K562 (cell line): Measurements from ENCODE around the gene TRAIP.

Experiments
- BCLAF1 ChIP-seq, 2 experiments: fragments of 450-650 bp in 1 of 2; IDR thresholded peaks; 2 replicates each; pipeline ENCODE4 v1.6.1; 2011 to 2017; ENCODE audit warnings: low read depth in 2 of 2, antibody characterized with exemption in 1 of 2, borderline replicate concordance in 1 of 2, low read length in 1 of 2, mild to moderate bottlenecking in 1 of 2, mixed read lengths in 1 of 2; ENCODE audit not compliant: control insufficient read depth in 1 of 2
- E4F1 ChIP-seq: fragments of 250-450 bp; sonication (Bioruptor Pico); IDR thresholded peaks from 2 replicates; pipeline ENCODE4 v1.5.0; 2021; ENCODE audit warnings: mild to moderate bottlenecking, borderline replicate concordance
- ZNF274 ChIP-seq: IDR thresholded peaks from 2 replicates; pipeline ENCODE4 v1.6.1; 2011; ENCODE audit warnings: low read depth, mild to moderate bottlenecking, low read length, moderate library complexity, borderline replicate concordance

- TF ChIP-seq ZNF274 (no peak), BCLAF1 (IDR thresholded peaks at IDR 0.05; ENCODE audit: borderline replicate concordance in 1 of 2, control insufficient read depth in 1 of 2, low read depth in 2 of 2, low read length in 1 of 2) (no peak), E4F1 (CRISPR knock-in tag) (no peak)
These were observed 14.6 kb downstream of the TRAIP start for GRCh38 chr3:49841806-49842205.
